NCI-H2196 treated with DMSO at 0.1 percent for 48 hours (cell line): ENCODE data around the gene GPS2.
A peak's percentile ranks its signal among the peaks of the same experiment; 100 is the strongest.

Experiments used
- DNase-seq: peaks from one replicate; lab custom pipeline; 2025; ENCODE audit not compliant: unreplicated experiment; lab: John Stamatoyannopoulos, UW

The GPS2 gene

GRCh38 chr17:7318121-7318860, 3.1 kb upstream of the GPS2 start:
- no peak for DNase-seq

GRCh38 chr17:7317161-7317803, 2.1 kb upstream of the GPS2 start:
- DNase-seq, result no peak

GRCh38 chr17:7315570-7316235, 543 bp upstream of the GPS2 start:
- DNase-seq, result no peak

DNA sequence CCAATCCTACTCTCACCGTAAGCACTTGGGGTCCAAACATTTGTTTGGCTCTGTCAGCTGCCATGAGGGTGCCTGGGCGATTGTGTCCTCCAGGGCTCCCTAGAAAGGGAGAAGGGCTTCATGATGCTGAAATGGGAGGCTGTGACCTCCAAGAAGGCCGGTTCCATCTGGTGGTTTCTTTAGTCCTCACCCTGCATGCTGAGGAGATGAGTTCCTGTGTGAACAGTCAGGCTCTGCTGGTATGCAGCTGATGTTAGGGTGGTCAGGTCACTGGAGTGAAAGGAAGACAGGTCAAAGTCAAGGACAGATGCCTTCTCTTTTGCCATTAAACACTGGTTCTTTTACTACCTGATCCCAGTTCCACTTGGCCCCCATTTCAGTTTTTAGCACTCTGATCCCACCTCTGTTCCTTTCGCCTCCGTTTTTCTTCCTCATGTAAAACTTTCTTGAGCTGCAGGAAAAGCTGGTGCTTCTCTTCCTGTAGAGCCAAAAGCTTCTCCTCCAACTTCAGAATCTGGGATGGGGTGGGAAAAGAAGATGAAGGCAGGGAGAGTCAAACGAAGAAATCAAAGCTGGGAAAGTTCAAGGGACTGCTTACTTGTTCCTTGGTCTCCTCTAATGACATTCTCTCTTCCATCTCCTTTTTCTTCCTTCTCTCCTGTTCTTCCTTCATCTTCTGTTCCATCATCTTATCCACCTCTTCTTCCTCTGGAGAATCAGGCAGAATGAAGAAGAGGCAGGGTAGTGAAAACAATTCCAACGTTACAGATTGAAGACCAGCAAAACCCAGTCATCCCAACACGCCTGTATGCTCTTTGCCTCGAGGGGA, 1.1 kb downstream of the GPS2 start:
- DNase-seq, result no peak

- no peak for DNase-seq
Observed at GRCh38 chr17:7313088-7313889, 1.9 kb downstream of the GPS2 start.

- DNase-seq, result no peak
Observed at GRCh38 chr17:7312432-7313087, 2.6 kb downstream of the GPS2 start.

DNA sequence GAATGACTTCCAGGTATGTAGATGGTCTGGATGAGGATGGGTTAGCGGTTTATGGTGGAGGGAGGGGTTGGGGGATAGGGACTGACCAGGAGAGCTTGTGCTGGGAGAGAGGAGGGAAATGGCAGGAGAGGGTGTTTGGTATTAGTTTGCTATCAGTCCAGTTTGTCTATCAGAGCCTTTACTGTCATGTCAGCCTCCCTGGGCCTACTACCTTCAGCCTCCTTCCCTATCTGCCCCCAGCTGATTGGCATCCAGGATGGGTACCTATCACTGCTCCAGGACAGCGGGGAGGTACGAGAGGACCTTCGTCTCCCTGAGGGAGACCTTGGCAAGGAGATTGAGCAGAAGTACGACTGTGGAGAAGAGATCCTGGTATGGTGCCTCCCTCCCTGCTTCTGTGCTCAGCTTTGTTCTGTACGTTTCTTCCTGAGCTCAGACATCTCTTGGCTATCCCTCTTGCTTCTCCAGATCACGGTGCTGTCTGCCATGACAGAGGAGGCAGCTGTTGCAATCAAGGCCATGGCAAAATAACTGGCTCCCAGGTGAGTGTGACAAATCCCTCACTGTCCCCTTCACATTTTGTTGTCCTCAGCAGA, 4.0 kb downstream of the GPS2 start:
- no peak for DNase-seq

GRCh38 chr17:7309628-7310027, 5.5 kb downstream of the GPS2 start:
- no peak for DNase-seq

DNA sequence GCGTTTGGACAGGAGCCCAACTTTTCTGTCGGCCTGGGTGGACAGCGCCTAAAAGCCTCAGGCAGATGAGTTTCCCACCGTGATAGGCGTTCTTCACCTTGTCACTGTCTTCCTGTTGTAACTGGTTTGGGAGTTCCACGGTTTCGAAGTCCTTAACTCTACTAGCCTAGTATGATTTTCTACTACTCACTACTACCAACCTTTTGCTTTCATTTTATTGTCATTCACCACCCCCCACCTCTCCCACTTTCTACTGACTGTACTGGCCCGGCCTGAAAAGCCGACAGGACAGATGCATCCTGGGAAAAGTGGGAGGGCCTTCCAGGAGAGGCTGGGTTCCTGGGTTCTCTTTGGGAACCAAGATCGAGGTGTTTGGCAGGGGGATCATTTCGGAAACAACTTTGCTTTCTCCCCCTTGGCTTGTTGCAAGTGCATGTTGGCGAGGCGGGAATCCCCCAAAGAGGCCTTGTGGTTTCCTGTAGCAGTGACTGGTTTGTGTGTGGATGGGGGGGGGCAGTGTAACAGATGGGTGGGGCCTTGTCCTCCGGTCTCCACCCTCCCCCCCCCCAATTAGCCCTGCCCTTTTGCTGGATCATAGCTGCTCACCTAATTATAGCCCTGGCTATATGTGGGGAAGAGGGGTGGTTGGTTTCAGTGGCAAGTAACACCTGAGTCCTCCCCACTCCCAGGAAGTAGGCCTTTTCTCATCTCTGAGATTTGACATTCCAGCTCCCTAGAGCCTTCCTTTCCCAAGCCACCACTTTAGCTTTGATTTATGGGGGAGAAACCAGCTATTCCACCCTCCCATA, 6.3 kb downstream of the GPS2 start:
- DNase-seq, result peak; percentile 42

GRCh38 chr17:7307686-7308624, 7.2 kb downstream of the GPS2 start:
- DNase-seq, result no peak

DNA sequence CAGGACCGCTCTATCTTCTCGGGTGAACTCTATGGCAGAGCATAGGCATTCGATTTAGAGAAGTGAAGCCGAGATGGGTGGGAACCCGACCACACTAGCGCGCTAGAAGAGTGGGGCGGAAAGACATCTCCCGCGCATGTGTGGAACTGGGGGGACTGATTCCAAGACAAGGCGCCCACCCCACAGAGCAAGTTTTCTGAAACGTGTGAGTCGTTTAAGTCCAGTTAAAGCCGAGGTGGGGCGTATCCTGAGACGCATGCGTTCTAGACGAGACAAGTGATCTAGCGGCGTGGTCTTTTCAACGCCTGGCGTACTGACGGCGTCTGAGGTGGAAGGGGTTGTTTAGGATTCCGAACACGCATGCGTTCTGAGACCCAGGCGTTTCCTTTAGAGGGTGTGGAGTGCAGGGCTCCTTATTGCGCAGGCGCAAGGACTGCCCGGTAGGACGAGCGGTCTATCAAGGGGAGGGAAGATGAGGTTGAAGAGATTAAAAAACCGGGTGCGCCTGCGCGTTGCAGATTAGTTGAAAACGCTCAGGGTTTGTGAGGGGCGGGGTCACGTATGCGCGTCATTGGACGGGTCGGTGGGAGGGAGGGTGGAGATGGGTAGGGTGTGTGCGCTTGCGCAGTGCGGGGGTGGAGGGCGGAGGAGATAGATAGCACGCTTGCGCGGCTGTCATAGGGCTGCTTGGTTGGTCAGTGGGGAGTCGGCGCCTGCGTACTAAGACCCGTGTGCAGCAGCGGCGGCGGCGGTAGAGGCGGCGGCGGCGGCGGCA, 8.1 kb downstream of the GPS2 start, which contains the start of gene EIF5A:
EIF5A (plus strand) TSS at position 718 of the 775 bp plus-strand sequence. CDS start 2,008 bp downstream, outside the sequence.
- DNase-seq, result peak; percentile 97

DNA sequence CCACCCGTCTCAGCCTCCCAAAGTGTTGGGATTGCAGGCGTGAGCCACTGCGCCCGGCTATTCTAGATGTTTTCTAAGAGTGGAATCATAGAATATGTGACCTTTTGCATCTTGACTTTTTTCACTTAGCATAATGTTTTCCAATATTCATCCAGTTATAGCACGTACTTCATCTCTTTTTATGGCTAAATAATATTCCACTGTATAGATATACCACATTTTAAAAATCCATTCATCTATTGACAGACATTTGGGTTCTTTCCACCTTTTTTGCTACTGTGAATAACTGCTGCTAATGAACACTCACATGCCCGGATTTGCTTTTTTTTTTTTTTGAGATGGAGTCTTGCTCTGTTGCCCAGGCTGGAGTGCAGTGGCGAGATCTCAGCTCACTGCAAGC, 11.0 kb downstream of the GPS2 start:
- no peak for DNase-seq

- DNase-seq, result peak; percentile 40
Observed at GRCh38 chr17:7296189-7296861, 18.8 kb downstream of the GPS2 start.

- no peak for DNase-seq
Observed at GRCh38 chr17:7295230-7296180, 19.7 kb downstream of the GPS2 start.

DNA sequence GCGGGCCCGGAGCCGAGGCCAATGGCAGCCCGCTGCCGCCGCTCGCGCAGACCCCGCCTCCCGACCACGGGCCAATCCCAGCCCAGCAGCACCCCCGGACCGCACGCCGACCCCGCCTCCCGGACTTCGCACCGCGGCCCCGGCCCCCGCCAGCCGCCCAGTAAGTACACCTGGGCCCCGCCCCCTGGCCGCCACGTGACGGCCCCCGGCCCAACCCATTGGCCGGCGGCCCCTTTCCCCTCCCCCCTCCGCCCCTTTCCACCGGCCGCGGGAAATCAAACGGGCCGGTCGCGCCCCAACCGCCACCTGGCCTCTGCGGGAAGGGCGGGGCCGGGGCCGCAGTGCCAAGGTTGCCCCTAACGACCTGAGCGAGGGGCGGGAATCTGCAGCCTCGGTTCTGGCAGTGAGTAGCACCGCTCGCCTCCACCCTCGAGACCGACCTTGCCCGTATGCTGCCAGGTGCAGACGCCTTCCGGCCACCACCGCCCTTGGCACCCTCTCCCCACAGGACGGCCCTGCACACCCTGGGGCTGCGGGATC, 20.5 kb downstream of the GPS2 start, which contains the start of gene YBX2:
YBX2 (minus strand) TSS at position 26 of the 540 bp plus-strand sequence. CDS start 139 bp downstream, outside the sequence.
- DNase-seq, result peak; percentile 93
